CD4-positive, alpha-beta T cell (primary cell): ENCODE data around the gene NCAM2. TPM values are rescaled to one million over a fixed set of nuclear protein-coding genes. Genes with fewer than 3 reads are reported as not detected.

Experiments
- ATAC-seq: fragments of 200-7000 bp; cut with Tn5 transposase; one replicate; pipeline ENCODE4 v1.10.0; 2022; ENCODE audit warnings: mild to moderate bottlenecking; ENCODE audit not compliant: poor library complexity
- CTCF ChIA-PET: fragments of 350-600 bp; sonication (Branson Sonifier 250); formaldehyde crosslinking; loops from one replicate; lab custom pipeline; 2021; ENCODE audit warnings: antibody characterized with exemption, inconsistent platforms; lab: Charles Lee
- POLR2A ChIA-PET: fragments of 350-600 bp; sonication (Branson Sonifier 250); formaldehyde crosslinking; loops from one replicate; lab custom pipeline; 2021; ENCODE audit warnings: antibody characterized with exemption, inconsistent platforms; lab: Charles Lee
- DNase-seq, 14 experiments: peaks; one replicate each; pipeline ENCODE4 v3.0.0-alpha.2; 2013 to 2020; ENCODE audit warnings: mixed read lengths in 2 of 14
- H3K27ac ChIP-seq, 2 donors: one replicate each; pipeline versions ENCODE4 v1.5.1 to v1.7.0; 2013; ENCODE audit warnings: low read length in 2 of 2, low read depth in 1 of 2, mild to moderate bottlenecking in 1 of 2
- H3K27me3 ChIP-seq, 2 experiments: 1 replicate in 1 of 2; 2 replicates in 1 of 2; pipeline versions ENCODE4 v1.6.1 to v1.7.0; 2013; ENCODE audit warnings: low read length in 2 of 2, control low read depth in 1 of 2, mild to moderate bottlenecking in 1 of 2, moderate library complexity in 1 of 2; ENCODE audit not compliant: insufficient read depth in 2 of 2, control insufficient read depth in 1 of 2
- H3K36me3 ChIP-seq: one replicate; pipeline ENCODE4 v1.6.1; 2013; ENCODE audit warnings: low read length, control low read depth; ENCODE audit not compliant: insufficient read depth
- H3K4me1 ChIP-seq: one replicate; pipeline ENCODE4 v1.6.1; 2013; ENCODE audit warnings: low read length, control low read depth; ENCODE audit not compliant: insufficient read depth
- H3K4me3 ChIP-seq: one replicate; pipeline ENCODE4 v1.5.1; 2013; ENCODE audit warnings: mild to moderate bottlenecking, low read length, moderate library complexity
- H3K9me3 ChIP-seq, 2 experiments: 1 replicate in 1 of 2; 2 replicates in 1 of 2; pipeline versions ENCODE4 v1.6.1 to v1.7.0; 2013; ENCODE audit warnings: low read length in 2 of 2, mild to moderate bottlenecking in 2 of 2, control low read depth in 1 of 2, moderate library complexity in 1 of 2; ENCODE audit not compliant: control insufficient read depth in 1 of 2, insufficient read depth in 1 of 2
- H3K27ac Mint-ChIP-seq: one replicate; pipeline ENCODE4 v1.8.0; 2020; ENCODE audit warnings: mixed read lengths
- H3K27me3 Mint-ChIP-seq: one replicate; pipeline ENCODE4 v1.8.0; 2021; ENCODE audit warnings: mixed read lengths
- H3K36me3 Mint-ChIP-seq: one replicate; pipeline ENCODE4 v1.8.0; 2021; ENCODE audit warnings: low read depth, mixed read lengths
- H3K4me1 Mint-ChIP-seq: one replicate; pipeline ENCODE4 v1.8.0; 2021; ENCODE audit warnings: low read depth, mixed read lengths
- H3K4me3 Mint-ChIP-seq: one replicate; pipeline ENCODE4 v1.8.0; 2020; ENCODE audit warnings: mild to moderate bottlenecking, mixed read lengths
- H3K9me3 Mint-ChIP-seq: one replicate; pipeline ENCODE4 v1.8.0; 2020; ENCODE audit warnings: mixed read lengths
- CTCF ChIP-seq: fragments of 200-600 bp; IDR thresholded peaks from one replicate; pipeline ENCODE4 v1.8.0; 2022; ENCODE audit warnings: antibody characterized with exemption, mild to moderate bottlenecking
- intact Hi-C, 2 experiments: fragments of 100-400 bp; cut with DNase I in 1 of 2; cut with micrococcal nuclease in 1 of 2; formaldehyde crosslinking; loops; one replicate each; pipeline versions ENCODE4 v1.15.1 to v1.9.0; 2023 to 2025; cut with DNase I, micrococcal nuclease
- total RNA-seq, 174 experiments: library from RNA in 2 of 174; stranded (reverse) in 2 of 174; gene quantifications; one replicate each; pipeline ENCODE4 v1.2.3 and lab custom pipeline; 2021 to 2026

NCAM2 gene
- total RNA-seq, 2 experiments from 2014 or later: not detected

- no peaks in the 10 kb centered on the region for H3K9me3 Mint-ChIP-seq
- H3K27ac Mint-ChIP-seq: no peak overlapping the region
- Histone ChIP-seq H3K27me3 (no peaks in the 10 kb centered on the region), H3K27ac (no peak overlapping the region), H3K36me3 (no peaks in the 10 kb centered on the region), H3K4me3 (no peak overlapping the region), H3K4me1 (no peaks in the 10 kb centered on the region), H3K9me3 (no peaks in the 10 kb centered on the region)
- ChIA-PET POLR2A (no interaction called here), CTCF (no interaction called here)
- no peak overlapping the region for H3K4me3 Mint-ChIP-seq
- no peak for TF ChIP-seq CTCF
- no peaks in the 10 kb centered on the region for H3K4me1 Mint-ChIP-seq
- no peaks in the 10 kb centered on the region for H3K36me3 Mint-ChIP-seq
- no peaks in the 10 kb centered on the region for H3K27me3 Mint-ChIP-seq
- no peak for DNase-seq
- intact Hi-C loops: no loop called here
- no peak for ATAC-seq
Measured at GRCh38 chr21:21367583-21367982, 369.4 kb downstream of the NCAM2 start.

GRCh38 chr21:21373969-21374368, 375.8 kb downstream of the NCAM2 start:
- no peaks in the 10 kb centered on the region for H3K4me1 ChIP-seq
- H3K27me3 Mint-ChIP-seq: no peaks in the 10 kb centered on the region
- no peaks in the 10 kb centered on the region for H3K36me3 Mint-ChIP-seq
- no peak overlapping the region for H3K4me3 Mint-ChIP-seq
- H3K4me3 ChIP-seq: no peak overlapping the region
- POLR2A ChIA-PET: no interaction called here
- CTCF ChIA-PET: no interaction called here
- no peak overlapping the region for H3K27ac ChIP-seq
- DNase-seq: no peak
- intact Hi-C loops: no loop called here
- no peak for ATAC-seq
- no peaks in the 10 kb centered on the region for H3K4me1 Mint-ChIP-seq
- H3K36me3 ChIP-seq: no peaks in the 10 kb centered on the region
- TF ChIP-seq CTCF: no peak
- H3K27me3 ChIP-seq: no peaks in the 10 kb centered on the region
- H3K9me3 Mint-ChIP-seq: peaks cover 2% of the 10 kb centered on the region
- H3K27ac Mint-ChIP-seq: no peak overlapping the region
- H3K9me3 ChIP-seq: no peaks in the 10 kb centered on the region

- POLR2A ChIA-PET: no interaction called here
Measured at GRCh38 chr21:21383126-21383525, 384.9 kb downstream of the NCAM2 start.

More at GRCh38 chr21:21383126-21383525, 384.9 kb downstream of the NCAM2 start:
- Mint-ChIP-seq H3K4me3 (no peak overlapping the region), H3K27ac (no peak overlapping the region), H3K36me3 (no peaks in the 10 kb centered on the region), H3K27me3 (no peaks in the 10 kb centered on the region), H3K4me1 (no peaks in the 10 kb centered on the region), H3K9me3 (peaks cover 16% of the 10 kb centered on the region)
- Histone ChIP-seq H3K4me1 (no peaks in the 10 kb centered on the region), H3K4me3 (no peak overlapping the region), H3K9me3 (no peaks in the 10 kb centered on the region), H3K36me3 (no peaks in the 10 kb centered on the region), H3K27me3 (no peaks in the 10 kb centered on the region), H3K27ac (no peak overlapping the region)
- intact Hi-C loops: no loop called here
- TF ChIP-seq CTCF: no peak
- ATAC-seq (no peak), DNase-seq (no peak)
- CTCF ChIA-PET: no interaction called here
